Stimulated activated CD4-positive, alpha-beta T cell treated with anti-CD3 and anti-CD28 coated beads, Interleukin-12 subunit alpha, Interleukin-12 subunit beta, amount 100 ng/mL, for 24 hours (primary cell): ENCODE measurements around the gene AFF3.

Experiments
- DNase-seq, 2 experiments: peaks; one replicate each; pipeline ENCODE4 v3.0.0-alpha.2; 2020; ENCODE audit warnings: low read depth in 2 of 2

Gene AFF3

DNA sequence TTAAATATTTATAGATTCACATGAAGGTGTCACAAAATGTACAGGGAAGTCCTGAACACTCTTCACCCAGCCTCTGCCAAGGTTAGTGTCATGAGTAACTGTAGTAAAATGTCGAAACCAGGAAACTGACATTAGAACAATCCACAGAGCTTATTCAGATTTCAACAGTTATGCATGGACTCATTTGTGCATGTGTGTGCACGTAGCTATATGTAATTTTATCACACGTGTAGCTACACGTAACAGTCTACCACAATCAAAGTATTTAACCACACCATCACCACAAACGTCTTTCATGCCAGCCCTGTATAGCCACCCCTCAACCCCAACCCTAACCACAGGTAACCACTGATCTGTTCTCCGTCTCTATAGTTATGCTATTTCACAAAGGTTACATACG, 440.9 kb downstream of the AFF3 start:
- no peak for DNase-seq

- no peak for DNase-seq
These were observed 441.6 kb downstream of the AFF3 start for GRCh38 chr2:99700482-99701398.

GRCh38 chr2:99698896-99699295, 443.5 kb downstream of the AFF3 start:
- DNase-seq, result no peak

DNA sequence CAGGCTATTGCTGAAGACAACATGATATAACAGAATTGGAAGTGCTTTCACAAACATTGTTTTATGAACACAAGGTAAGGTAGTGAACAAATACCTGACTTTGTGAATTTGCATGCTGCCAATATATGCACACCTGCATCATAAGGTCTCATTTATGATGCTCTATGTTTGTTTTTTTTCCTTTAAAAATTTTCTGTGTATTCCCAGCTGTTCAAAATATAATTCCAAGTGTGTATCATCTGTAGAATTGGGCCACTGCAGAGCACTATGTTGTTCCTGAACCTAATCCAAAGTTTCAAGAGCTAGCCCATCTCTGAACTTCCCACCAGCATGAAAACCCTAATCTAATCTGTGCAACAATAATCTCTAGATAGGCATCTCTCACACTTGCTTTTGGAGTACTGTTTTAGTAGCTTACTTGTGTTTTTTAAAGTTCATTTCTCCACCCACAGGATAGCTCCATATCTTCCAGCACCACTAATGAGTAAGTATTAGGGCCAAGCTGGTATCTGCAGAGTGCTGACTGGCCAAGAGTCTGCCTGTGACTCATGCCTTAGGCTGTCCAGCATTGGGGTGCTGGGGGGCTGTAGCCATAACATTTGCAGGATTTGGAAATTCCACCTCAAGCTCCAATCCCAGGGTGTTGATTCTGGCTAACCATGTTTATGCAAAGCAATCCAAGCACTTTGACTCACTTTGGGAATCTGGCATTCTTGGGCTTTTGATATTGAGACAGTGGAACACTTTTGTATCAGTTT, 444.4 kb downstream of the AFF3 start:
- DNase-seq, result no peak

GRCh38 chr2:99695944-99696253, 446.5 kb downstream of the AFF3 start:
- no peak for DNase-seq

DNA sequence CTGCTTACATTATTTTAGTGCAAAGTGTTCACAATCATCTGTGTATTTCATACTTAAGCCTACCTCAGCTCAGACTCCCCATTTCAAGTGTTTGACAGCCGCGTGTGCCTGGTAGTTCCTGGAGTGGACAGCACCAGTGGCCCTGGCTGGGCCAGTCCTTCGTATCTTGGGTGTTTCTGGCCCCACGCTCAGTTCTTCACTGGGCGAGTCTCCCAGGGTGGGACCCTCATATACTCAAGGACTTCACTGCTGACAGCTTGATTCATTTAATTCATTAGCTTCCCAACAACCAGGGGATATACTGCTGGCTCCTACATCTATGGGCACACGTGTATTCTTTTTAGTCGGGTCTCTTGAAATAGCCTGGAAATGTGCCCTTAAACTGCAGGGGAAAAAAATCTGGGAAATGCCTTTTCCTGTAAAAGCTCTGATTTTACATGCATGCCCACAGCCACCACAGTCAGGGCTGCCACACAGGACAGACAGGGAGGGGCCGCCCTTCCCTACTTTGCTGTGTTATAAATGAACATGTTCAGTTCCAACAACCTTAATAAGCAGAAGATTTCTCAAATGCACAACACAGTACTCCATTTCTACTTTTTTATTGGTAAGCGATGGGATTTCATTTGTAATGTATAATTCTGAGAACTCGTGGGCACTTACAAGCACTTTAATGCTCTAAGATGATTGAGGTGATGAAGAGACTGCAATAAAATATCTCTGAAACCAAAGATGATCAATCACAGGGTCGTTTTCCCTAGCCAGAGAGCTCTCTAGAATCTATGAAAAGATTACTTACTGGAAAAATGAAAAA, 447.1 kb downstream of the AFF3 start:
- DNase-seq, result no peak

GRCh38 chr2:99694331-99694730, 448.1 kb downstream of the AFF3 start:
- DNase-seq, result no peak

DNA sequence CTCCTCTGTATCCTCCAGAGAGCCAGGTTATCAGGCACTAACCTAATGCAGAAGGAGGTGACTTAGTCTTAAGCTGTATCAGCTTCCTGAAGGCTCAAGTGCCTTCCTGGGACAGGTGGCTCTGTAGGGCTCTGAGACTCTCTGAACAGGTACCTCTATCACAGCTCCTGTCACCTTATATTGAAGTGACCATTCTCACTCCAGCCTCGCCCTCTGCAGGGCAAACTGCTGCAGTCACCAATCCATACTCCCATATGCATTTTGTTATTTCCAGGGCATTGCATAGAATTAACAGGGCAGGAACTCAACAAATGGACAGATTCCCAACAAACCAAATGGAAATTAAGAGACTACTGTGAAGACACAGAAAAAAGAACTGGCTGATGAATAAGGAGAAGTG, 449.6 kb downstream of the AFF3 start:
- DNase-seq, result no peak

DNA sequence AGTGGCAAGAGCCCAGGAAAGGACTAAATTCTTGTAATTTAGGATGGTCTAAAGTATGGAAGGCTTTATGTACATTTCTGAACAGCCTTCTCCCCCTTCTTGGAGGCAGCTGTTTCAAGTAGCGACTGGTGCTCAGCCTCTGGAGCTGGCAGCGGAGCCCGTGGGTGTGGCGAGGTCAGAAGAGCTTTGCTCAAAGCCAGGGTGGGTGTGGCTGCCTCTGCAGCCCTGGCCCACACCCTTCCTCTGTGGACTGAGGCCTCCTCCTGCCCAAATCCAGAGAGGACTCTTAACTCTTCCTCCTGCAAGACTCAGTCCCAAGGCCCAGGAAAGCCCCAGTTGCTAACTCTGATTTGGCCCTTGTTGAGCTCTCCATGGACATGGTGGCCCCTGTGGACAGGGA, 450.5 kb downstream of the AFF3 start:
- no peak for DNase-seq

DNA sequence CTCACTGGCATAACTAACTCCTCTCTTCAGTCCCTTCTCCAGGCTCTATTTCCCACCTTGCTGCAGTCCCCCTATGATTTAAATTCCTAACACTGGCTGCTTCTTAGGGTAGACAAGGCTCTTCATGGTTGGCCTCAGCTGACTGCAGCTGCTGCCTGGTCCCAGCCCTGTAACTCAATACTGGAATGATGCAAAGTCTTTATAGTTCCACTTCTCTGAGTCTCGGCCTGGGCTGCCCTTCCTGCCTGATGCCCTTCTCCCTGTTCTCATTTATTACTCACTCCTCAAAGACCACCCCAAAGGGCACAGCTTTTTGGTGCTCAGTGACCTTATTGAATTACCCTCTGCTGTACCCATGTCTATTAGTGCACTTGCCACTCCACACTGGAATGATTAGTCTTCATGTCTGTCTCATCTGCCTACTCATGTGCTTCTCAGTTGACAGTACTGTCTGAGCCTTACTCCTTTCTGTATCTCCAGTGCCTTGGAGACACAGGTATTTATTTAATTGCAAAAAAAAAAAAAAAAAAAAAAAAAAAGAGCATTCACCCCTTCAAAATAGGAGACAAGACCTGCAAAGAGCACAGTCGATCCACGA, 453.1 kb downstream of the AFF3 start:
- DNase-seq, result no peak

GRCh38 chr2:99688699-99689098, 453.7 kb downstream of the AFF3 start:
- DNase-seq, result no peak

DNA sequence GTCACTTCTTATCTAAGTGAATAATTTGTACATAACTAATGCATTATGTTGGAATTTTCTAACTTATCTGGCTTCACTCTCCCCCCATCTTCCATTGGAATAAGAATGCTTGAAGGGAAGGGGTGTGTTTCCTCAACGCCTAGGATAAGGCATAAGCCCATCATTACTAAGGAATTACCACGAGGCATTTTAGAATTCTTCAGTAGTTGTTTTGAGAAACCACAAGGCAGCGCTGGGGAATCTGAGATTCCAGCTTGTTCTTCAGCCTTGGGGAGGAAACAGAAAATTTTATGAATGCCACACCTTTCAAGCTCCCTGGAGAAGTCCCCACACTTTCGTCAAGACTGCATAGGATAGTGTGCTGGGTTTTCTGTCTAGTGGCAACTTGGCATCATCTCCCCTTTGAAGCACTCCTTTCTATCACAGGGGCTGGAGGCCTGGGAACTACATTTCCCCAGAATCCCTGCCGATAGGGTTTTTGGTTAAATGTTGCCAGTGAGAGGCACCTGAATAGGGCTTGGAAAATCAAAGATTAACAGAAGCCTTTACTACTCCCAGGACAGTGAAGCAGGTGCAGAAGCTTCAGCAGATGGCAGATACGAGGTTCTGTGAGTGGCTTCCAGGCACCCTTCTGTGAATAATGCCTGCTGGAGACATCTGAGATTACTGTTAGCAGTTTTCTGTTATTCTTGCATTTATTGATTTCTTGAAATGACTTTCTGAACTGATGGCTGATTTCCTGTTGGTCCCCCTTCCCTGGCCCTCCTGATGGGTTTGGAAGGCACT, 459.9 kb downstream of the AFF3 start:
- DNase-seq, result no peak

DNA sequence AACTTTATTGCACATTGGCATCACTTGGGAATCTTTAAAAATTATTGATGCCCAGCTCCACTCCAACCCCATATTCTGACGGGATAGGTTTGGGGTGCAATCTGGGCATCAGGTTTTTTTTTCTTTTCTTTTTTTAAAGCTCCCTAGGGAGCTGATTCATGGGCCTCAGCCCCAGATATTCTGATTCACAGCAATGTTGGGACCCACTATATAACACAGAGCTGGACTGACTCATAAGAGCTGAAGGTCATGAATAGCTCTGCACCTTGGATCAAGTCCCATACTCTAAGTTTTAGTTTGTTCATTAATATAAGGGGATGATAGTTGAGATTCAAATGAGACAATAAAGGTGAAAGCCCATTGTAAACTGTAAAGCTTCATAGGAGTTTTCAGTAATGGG, 461.4 kb downstream of the AFF3 start:
- DNase-seq, result no peak

DNA sequence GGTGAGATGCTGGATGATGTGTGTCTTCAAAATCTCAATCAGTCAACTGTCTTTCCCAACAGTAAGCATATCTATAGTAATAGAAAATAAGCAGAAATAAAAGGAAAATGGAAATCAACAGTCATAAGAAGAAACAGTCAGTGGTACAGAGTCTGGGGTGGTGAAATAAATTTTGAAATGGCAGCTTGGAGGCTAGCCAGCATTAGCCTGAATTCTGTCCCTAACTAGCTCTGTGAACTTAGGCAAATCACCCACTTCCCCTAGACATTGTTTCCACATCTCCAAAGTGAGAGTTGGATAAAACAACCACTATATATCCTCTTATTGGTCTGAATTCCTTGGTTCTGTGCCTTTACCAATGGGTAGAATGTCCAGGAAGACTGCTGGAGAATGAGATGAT, 462.9 kb downstream of the AFF3 start:
- no peak for DNase-seq

- DNase-seq, result no peak
These were observed 463.8 kb downstream of the AFF3 start for GRCh38 chr2:99678625-99679024.

DNA sequence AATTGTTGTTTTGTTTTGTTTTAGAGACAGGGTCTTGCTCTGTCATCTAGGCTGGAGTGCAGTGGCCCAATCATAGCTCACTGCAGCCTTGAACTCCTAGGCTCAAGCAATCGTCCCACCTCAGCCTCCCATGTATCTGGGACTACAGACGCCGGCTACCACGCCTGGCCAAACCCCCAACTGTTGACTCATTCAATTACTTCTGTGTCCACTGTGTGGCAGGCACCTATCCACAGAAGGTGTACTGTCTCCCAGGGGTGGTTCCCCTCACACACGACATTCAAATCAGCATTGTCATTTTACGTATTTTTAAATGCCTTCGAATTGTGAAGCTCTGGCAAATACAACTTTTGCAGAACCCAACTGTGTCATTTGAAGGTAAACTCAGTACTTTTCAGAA, 464.6 kb downstream of the AFF3 start:
- DNase-seq, result no peak

DNA sequence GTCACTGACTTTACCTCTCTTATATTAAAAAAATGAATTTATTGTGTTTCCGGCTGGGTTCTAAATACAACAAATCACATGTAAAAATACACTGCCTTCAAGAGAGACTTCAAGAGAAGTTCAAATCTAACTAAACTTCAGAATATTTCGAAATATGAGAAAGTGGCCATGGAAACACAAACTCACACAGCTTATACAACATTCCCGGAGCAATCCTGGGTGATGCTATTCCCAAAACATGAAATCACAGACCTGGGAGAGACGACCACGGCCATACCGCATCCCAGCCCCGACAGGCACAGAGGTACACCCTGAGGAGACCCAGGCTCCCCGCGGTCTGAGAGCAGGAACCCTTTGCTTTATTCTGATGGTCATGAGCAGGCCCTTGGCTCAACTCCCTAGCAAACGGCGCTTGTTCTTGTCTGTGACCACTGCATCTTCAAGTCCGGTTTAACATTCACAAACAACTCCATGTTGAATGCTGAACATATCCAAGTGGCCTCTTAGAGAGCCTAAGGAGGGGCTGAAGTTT, 467.2 kb downstream of the AFF3 start:
- no peak for DNase-seq

DNA sequence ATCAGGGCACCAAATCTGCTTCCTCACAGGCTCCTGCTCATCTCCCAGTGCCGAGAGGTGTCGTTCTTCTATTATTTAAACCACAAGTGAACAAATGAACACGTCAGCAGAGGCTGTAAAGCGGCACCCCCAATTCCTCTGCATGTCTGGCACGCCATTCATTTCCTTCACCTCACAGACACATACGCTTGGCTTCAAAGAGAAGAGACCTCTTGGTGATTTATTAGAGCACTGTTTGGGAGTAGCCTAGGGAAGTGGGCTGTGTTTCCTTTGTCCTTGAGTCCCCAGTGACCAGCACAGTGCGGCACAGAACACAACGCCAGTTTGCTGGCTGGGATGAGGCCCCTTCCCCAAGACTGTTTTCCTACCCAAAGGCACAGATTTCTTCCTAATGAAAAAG, 468.3 kb downstream of the AFF3 start:
- no peak for DNase-seq

DNA sequence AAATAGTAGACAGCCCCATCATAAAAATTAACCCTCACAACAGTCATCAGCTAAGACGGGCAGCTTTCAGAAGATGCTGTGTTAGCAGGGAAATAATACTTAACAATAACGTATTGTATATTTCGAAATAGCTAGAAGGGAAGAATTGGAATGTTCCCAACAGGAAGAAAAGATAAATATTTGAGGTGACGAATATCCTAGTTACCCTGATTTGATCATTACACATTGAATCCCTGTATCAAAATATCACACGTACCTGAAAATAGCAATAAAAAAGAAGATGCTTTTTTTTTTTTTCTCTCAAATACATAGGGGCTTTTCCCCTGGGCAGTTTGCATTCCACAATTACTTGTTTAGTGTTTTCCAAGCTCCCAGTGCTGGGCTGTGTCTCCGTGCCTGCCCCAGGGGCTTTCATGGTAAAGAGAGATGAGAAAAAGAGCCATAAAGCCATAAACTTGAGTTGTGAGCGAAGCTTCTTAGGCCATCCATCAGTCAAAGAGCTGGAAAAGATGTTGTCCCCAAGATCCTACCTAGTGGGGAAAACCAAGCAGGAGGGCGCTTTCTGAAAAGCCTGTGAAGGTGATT, 469.5 kb downstream of the AFF3 start:
- DNase-seq, result no peak
